GM18520 (cell line): ENCODE results near the gene PTGDR.

Experiments
- ATAC-seq: cut with Tn5 transposase; IDR thresholded peaks from one replicate; pipeline ENCODE4 v1.9.1; 2021; ENCODE audit not compliant: unreplicated experiment

The PTGDR gene

DNA sequence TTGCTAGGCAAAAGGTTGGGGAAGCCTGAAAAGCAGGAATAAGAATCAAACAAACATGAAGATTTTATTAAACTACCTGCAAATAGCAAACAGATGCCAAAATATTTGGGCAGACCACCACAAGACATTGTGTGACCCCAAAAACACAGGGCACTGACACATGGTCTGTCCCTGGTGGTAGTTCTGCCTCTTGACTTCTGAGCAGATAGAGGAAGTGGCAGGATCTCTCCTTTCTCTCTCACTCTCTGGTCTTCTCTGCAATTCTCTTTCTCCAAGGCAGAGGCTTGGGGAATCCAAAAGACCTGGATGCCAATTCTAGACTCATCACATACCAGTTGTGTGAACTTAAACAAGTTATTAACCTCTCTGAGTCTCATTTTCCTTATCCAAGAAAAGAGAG is 4.3 kb upstream of the PTGDR start:
- no peak for ATAC-seq

GRCh38 chr14:52265253-52265652 is 2.2 kb upstream of the PTGDR start:
- ATAC-seq = no peak

DNA sequence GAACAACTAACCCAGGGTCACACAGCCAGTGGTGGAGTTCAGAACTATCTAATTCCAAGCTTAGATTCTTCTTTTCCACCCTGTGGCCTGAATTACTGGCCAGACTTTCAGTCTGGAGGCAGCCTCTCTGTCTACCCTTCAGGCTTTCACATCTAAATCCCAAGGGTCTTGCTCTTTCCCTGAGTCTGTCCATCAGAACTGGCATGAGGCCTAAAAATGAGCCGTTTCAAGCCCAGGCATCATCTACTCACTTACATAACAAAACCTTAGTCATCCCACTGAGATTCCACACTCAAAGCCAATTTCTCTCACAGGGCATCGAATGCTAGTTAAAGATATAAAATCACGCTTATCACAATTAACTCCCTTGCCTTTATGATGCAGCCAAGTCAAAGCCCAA is 1.3 kb upstream of the PTGDR start:
- ATAC-seq = no peak

DNA sequence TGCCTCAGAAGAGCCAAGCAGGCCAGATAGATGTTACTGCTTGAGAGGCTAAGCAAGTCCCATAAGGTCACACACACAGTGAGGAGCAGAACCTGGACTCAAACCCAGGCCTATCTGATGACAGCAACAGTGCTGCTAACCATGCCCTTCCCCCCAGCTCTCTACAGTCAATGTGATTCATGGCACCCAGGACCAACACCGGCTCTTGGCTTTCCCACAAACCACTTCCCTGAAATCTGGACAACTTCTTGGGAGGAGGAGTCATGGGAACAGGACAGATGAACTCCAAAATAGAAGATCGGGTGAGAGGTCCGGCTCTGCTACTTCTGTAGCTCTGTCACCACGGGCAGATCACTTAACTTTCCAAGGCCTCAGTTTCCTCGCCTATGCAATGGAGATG is 716 bp upstream of the PTGDR start:
- no peak for ATAC-seq

GRCh38 chr14:52268279-52269061 is 972 bp downstream of the PTGDR start:
- ATAC-seq = no peak

DNA sequence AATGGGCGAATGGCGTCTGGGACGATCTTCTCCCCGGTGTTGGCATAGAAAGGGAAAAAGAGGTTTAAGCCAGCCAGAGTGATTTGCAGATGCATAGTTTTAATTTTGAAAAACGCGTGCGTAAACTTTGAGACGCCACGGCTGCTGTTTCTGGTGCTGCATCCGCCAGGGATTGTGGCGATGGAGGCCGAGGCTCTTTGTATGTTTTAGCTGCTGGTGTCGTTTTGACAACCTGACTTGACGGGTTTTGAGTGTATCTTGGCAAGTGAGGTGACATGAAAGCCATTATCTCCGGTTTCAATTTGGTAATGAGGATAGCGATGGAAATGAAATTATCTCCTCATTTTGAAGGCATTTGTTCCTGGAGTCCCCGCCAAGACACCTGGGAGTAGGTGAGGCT is 1.6 kb downstream of the PTGDR start:
- no peak for ATAC-seq

DNA sequence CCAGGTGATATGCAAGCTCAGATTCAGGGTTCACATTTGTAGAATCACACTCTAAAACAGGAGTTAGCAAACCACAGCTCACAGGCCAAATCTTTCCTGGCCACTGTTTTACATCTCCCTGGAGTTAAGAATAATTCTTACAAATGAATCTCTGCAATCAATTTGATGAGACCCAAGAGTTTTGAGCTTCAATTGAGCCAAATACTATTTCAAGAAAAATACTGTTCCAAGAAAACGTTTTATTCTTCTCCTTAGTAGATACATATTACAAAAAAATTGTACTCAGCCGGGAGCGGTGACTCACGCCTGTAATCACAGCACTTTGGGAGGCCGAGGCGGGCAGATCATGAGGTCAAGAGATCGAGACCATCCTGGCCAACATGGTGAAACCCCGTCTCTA is 2.5 kb downstream of the PTGDR start:
- ATAC-seq = no peak

GRCh38 chr14:52271538-52271937 is 4.0 kb downstream of the PTGDR start:
- ATAC-seq = no peak

GRCh38 chr14:52272375-52272774 is 4.9 kb downstream of the PTGDR start:
- no peak for ATAC-seq

DNA sequence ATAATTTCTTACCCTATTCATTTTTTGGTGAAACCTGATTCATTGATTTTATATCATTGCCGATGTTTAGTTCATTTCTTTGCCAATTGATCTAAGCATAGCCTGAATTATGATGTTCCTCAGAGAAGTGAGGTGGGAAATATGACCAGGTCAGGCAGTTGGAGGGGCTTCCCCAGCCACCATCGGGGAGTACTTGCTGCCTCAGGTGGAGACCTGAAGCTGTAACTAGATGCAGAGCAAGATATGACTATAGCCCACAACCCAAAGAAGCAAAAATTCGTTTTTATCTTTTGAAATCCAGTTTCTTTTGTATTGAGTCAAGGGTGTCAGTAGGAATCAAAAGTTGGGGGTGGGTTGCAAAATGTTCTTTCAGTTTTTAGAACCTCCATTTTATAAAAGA is 7.9 kb downstream of the PTGDR start:
- no peak for ATAC-seq

- ATAC-seq = no peak
These were observed 10.1 kb downstream of the PTGDR start for GRCh38 chr14:52277552-52277951.

GRCh38 chr14:52279408-52279807 is 11.9 kb downstream of the PTGDR start:
- ATAC-seq = no peak

DNA sequence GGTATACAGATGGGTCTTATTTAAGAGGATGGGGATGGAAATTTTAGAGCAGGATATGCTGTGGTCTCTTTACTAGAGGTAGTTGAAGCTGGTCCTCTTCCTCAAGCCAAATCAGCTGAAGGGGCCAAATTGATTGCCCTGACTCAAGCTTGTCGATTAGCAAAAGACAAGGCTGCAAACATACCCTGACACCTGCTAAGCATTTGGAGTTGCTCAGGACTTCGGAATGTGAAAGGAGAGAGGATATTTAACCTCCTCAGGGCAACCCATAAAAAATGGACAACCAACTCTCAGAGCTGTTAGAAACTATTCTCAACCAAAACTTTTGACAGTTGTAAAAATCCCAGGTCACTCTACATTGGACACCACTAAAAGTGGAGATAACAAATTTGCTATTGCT is 15.6 kb downstream of the PTGDR start:
- ATAC-seq = no peak

DNA sequence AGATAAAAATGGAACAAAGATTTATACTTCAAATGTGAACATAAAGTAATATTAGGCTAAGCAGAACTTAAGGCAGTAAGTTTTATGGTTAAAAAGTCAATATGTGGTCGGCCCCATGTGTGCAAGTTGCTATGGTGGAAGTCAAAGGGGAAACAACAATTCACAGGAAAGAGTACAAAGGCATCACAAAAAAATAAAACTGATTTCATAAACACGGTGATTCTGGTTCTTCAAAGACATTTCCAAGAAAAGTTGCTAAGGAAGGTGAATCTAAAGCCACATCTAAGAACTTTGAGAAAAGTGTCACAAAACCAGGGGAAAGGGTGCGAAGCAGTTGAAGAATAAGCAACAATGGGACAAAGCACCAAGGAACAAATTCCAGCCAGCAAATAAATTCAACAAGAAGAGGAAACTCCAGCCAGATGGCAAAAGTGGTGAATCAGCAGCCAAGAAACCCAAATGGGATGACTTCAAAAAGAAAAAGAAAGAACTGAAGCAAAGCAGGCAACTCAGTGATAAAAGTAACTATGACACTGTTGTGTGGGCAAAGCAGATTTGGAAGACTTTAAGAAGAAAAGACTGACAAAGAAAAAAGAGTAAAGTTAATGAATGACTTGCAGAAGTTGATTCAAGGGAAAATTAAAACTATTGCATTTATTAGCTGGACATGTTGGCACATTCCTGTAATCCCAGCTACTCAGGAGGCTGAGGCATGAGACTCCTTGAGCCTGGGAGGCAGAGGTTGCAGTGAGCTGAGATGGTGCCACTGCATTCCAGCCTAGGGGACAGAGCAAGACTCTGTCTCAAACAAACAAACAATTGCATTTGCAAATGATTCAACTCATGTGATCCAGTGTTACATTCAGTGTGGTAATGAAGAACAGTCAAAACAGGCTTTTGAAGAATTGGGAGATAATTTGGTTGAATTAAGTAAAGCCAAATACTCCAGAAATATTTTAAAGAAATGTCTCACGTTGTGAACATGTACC is 19.5 kb downstream of the PTGDR start:
- ATAC-seq = no peak

GRCh38 chr14:52296378-52296777 is 28.9 kb downstream of the PTGDR start:
- no peak for ATAC-seq

DNA sequence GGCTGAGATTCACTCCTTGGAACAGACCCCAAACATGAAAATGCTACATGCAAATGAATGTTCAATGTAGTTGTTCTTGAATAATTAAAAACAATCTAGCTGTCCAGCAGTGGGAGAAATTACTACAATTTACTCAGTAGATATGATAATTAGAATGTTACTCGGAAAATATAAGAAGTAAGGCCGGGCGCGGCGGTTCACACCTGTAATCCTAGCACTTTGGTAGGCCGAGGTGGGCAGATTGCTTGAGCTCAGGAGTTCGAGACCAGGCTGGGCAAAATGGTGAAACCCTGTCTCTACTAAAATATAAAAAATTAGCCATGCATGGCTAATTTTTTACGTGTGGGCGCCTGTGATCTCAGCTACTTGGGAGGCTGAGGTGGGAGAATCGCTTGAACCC is 31.3 kb downstream of the PTGDR start:
- ATAC-seq = no peak

GRCh38 chr14:52299692-52300278 is 32.3 kb downstream of the PTGDR start:
- no peak for ATAC-seq

DNA sequence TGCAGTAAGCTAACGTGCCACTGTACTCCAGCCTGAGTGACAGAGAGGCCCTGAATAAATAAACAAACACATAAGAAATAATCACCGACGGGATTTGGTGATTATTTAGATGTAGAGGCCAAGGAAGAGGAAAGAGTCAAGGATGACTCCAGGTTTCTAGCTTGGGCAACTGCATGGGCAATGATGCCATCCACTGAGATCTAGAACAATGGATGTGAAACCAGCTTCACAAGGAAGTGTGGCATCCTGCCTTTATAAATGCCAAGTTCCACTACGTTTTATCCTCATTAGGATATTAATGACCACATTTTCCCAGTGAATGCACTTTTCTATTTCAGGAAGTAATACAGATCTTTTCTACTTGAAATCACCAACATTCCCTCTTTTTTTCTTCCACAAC is 35.7 kb downstream of the PTGDR start:
- no peak for ATAC-seq

- no peak for ATAC-seq
These were observed 36.9 kb downstream of the PTGDR start for GRCh38 chr14:52304248-52304904.

- ATAC-seq = no peak
These were observed 37.5 kb downstream of the PTGDR start for GRCh38 chr14:52305014-52305413.

DNA sequence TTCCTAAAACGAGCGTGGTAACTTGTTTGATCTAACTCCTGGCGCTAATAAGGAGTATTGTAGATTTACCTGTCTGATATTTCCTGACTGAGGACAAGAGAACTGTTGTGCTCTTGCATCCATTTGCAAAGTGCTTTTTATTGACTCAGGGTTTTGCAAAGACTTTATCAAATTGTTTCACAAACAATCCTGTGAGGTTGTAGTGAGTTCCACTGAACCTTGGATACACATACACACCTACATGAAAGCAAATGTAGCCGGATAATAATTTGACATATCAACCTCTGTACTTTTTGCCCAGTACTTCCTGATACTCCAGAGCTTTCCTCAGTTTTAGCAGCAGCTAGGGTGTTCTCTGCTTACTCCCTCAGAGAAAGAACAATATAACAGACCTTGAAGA is 39.9 kb downstream of the PTGDR start:
- no peak for ATAC-seq
